ENCODE data around the gene HJV.

- TF ChIP-seq EZH2 (IDR thresholded peaks at IDR 0.05; ENCODE audit: insufficient read depth, low read length) = no peak
- no peak for TF ChIP-seq CTCF (IDR thresholded peaks at IDR 0.05; ENCODE audit: insufficient read depth, low read depth, low read length)
Measured at GRCh38 chr1:145995964-145996432, 25.5 kb downstream of the HJV start.

Data from astrocyte (in vitro differentiated cells and primary cell).